H1 (cell line): ENCODE data around the gene DKKL1.

ENCODE experiments used
- CTCF ChIP-seq, 3 experiments: IDR thresholded peaks; 1 replicate in 2 of 3; 2 replicates in 1 of 3; pipeline versions ENCODE4 v1.5.1 to v1.6.1; 2011; ENCODE audit warnings: low read length in 3 of 3, mild to moderate bottlenecking in 3 of 3, inconsistent platforms in 2 of 3, low read depth in 1 of 3, moderate library complexity in 1 of 3; ENCODE audit not compliant: insufficient read depth in 1 of 3; ENCODE audit errors: control extremely low read depth in 1 of 3
- EGR1 ChIP-seq: IDR thresholded peaks from 2 replicates; pipeline ENCODE4 v1.6.1; 2011; ENCODE audit warnings: low read depth, low read length, borderline replicate concordance
- MAFK ChIP-seq: IDR thresholded peaks from 2 replicates; pipeline ENCODE4 v1.6.1; 2012; ENCODE audit warnings: low read depth, mild to moderate bottlenecking, improper control_type of control experiment, low read length
- POLR2A ChIP-seq, 2 experiments: IDR thresholded peaks; 1 replicate in 1 of 2; 2 replicates in 1 of 2; pipeline ENCODE4 v1.6.1; 2011; ENCODE audit warnings: low read depth in 2 of 2, low read length in 2 of 2, mild to moderate bottlenecking in 2 of 2; ENCODE audit errors: control extremely low read depth in 1 of 2

DNA sequence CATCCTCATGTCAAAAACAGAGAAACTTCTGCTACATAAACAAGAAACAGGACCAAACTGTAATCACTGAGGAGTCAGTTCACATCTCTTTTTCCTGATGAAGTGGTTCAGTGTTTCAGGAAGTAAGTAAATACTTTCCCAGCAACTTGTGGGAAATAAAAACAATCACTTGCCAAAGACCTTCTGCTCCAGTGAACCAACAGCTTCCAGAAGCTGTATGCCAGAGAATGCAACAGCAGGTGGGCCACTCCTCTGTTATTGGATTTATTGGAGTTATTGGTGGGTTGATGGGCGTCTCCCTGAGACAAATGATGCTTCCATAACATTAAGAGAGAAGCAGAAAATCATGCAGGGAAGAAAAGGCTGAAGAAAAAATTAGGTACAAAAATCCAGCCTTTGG lies 48.6 kb upstream of the DKKL1 start:
- TF ChIP-seq CTCF (IDR thresholded peaks at IDR 0.05; ENCODE audit: control extremely low read depth in 1 of 3, insufficient read depth in 1 of 3, low read depth in 1 of 3, low read length in 3 of 3) (no peak), POLR2A (IDR thresholded peaks at IDR 0.05; ENCODE audit: control extremely low read depth in 1 of 2, low read depth in 2 of 2, low read length in 2 of 2) (no peak), MAFK (no peak), EGR1 (no peak)
